HCEC 1CT (cell line): Measurements from ENCODE around the gene SUMO1.
A peak's percentile ranks its signal among the peaks of the same experiment; 100 is the strongest.

Experiments used
- DNase-seq: peaks from one replicate; pipeline ENCODE4 v3.0.0-alpha.2; 2017

Gene SUMO1

GRCh38 chr2:202196727-202197126 lies 41.7 kb downstream of the SUMO1 start:
- no peak for DNase-seq

GRCh38 chr2:202194418-202194817 lies 44.0 kb downstream of the SUMO1 start:
- DNase-seq, result no peak

- DNase-seq, result no peak
Observed at GRCh38 chr2:202193881-202194353, 44.5 kb downstream of the SUMO1 start.

GRCh38 chr2:202193305-202193704 lies 45.1 kb downstream of the SUMO1 start:
- DNase-seq, result no peak

- DNase-seq, result no peak
Observed at GRCh38 chr2:202187570-202187969, 50.8 kb downstream of the SUMO1 start.

- DNase-seq, result no peak
Observed at GRCh38 chr2:202186641-202187202, 51.7 kb downstream of the SUMO1 start.

GRCh38 chr2:202185156-202185555 lies 53.2 kb downstream of the SUMO1 start:
- DNase-seq, result no peak

GRCh38 chr2:202184557-202184956 lies 53.8 kb downstream of the SUMO1 start:
- DNase-seq, result no peak

GRCh38 chr2:202178346-202178958 lies 59.9 kb downstream of the SUMO1 start:
- peak; percentile 56 for DNase-seq

- no peak for DNase-seq
Observed at GRCh38 chr2:202172439-202173211, 65.8 kb downstream of the SUMO1 start.

GRCh38 chr2:202171241-202171825 lies 67.1 kb downstream of the SUMO1 start:
- DNase-seq, result no peak

- no peak for DNase-seq
Observed at GRCh38 chr2:202169832-202170424, 68.5 kb downstream of the SUMO1 start.

GRCh38 chr2:202169131-202169530 lies 69.3 kb downstream of the SUMO1 start:
- DNase-seq, result no peak

- peak; percentile 55 for DNase-seq
Observed at GRCh38 chr2:202165945-202166344, 72.5 kb downstream of the SUMO1 start.

- no peak for DNase-seq
Observed at GRCh38 chr2:202165208-202165607, 73.2 kb downstream of the SUMO1 start.

- DNase-seq, result no peak
Observed at GRCh38 chr2:202164411-202164810, 74.0 kb downstream of the SUMO1 start.

- DNase-seq, result no peak
Observed at GRCh38 chr2:202161151-202161835, 77.1 kb downstream of the SUMO1 start.

GRCh38 chr2:202158796-202159195 lies 79.6 kb downstream of the SUMO1 start:
- peak; percentile 41 for DNase-seq

- DNase-seq, result no peak
Observed at GRCh38 chr2:202157211-202157990, 81.0 kb downstream of the SUMO1 start.
